Coronary artery (tissue), 2 donors: Measurements from ENCODE around the gene CDH4.
A peak's percentile ranks its signal among the peaks of the same experiment; 100 is the strongest.

Experiments used
- DNase-seq: peaks from one replicate; pipeline ENCODE4 v3.0.0-alpha.2; 2017; ENCODE audit warnings: low spot score
- H3K27ac ChIP-seq, 2 donors: fragments of 200-600 bp; sonication (generic); one replicate each; pipeline ENCODE4 v1.5.1; 2016 to 2019
- H3K4me3 ChIP-seq: fragments of 200-600 bp; sonication (generic); 2 replicates; pipeline ENCODE4 v1.5.1; 2016; ENCODE audit warnings: mild to moderate bottlenecking, moderate library complexity
- TF ChIP-seq, protein P1 (sequence below): fragments of 200-600 bp; sonication (generic); IDR thresholded peaks from one replicate; pipeline ENCODE4 v1.5.1; 2019; ENCODE audit warnings: antibody characterized with exemption

The CDH4 gene

GRCh38 chr20:61236713-61237112 is 15.3 kb upstream of the CDH4 start:
- H3K27ac ChIP-seq, result no peak overlapping the region
- TF ChIP-seq, protein P1, sequence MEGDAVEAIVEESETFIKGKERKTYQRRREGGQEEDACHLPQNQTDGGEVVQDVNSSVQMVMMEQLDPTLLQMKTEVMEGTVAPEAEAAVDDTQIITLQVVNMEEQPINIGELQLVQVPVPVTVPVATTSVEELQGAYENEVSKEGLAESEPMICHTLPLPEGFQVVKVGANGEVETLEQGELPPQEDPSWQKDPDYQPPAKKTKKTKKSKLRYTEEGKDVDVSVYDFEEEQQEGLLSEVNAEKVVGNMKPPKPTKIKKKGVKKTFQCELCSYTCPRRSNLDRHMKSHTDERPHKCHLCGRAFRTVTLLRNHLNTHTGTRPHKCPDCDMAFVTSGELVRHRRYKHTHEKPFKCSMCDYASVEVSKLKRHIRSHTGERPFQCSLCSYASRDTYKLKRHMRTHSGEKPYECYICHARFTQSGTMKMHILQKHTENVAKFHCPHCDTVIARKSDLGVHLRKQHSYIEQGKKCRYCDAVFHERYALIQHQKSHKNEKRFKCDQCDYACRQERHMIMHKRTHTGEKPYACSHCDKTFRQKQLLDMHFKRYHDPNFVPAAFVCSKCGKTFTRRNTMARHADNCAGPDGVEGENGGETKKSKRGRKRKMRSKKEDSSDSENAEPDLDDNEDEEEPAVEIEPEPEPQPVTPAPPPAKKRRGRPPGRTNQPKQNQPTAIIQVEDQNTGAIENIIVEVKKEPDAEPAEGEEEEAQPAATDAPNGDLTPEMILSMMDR, result no peak
- DNase-seq, result no peak
- H3K4me3 ChIP-seq, result no peak overlapping the region

GRCh38 chr20:61238813-61239212 is 13.2 kb upstream of the CDH4 start:
- H3K27ac ChIP-seq, result no peak overlapping the region
- TF ChIP-seq, protein P1, result no peak
- DNase-seq, result no peak
- H3K4me3 ChIP-seq, result no peak overlapping the region

- DNase-seq, result no peak
- Histone ChIP-seq H3K4me3 (no peak overlapping the region), H3K27ac (no peak overlapping the region)
- TF ChIP-seq, protein P1, result no peak
Observed at GRCh38 chr20:61240814-61241213, 11.2 kb upstream of the CDH4 start.

- H3K27ac ChIP-seq, result no peak overlapping the region
- DNase-seq, result no peak
- TF ChIP-seq, protein P1, result no peak
Observed at GRCh38 chr20:61244213-61244612, 7.8 kb upstream of the CDH4 start.

GRCh38 chr20:61246269-61246668 is 5.8 kb upstream of the CDH4 start:
- Histone ChIP-seq H3K4me3 (no peak overlapping the region), H3K27ac (no peak overlapping the region)
- DNase-seq, result no peak
- TF ChIP-seq, protein P1, result no peak

More at GRCh38 chr20:61244213-61244612, 7.8 kb upstream of the CDH4 start:
- no peak overlapping the region for H3K4me3 ChIP-seq

DNA sequence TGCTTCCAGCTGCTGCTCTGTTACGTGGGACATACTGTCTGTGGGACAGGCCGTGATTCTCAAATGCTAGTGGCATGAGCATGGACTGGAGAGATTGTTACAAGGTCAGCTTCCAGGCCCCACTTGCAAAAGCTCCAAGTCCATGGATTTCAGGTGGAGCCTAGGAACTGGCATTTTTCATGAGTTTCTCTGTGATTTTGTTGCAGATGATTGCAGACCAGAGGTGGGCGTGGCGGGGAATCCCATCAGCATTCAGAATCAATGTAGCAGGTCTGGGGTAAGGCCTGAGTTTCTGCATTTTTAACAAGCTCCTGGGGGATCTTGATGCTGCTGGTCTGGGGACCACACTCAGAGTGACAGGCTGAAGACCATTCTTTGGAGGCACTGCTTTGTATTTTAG is 2.4 kb upstream of the CDH4 start:
- Histone ChIP-seq H3K4me3 (no peak overlapping the region), H3K27ac (no peak overlapping the region)
- TF ChIP-seq, protein P1, result no peak
- DNase-seq, result no peak

GRCh38 chr20:61252601-61253263 is 671 bp downstream of the CDH4 start:
- peak overlapping the region; percentile 63 for H3K4me3 ChIP-seq
- no peak for DNase-seq
- H3K27ac ChIP-seq, result no peak overlapping the region
- TF ChIP-seq, protein P1, result no peak
